ENCODE measurements around the gene CCDC24.
A peak's percentile ranks its signal among the peaks of the same experiment; 100 is the strongest.

Gene CCDC24

DNA sequence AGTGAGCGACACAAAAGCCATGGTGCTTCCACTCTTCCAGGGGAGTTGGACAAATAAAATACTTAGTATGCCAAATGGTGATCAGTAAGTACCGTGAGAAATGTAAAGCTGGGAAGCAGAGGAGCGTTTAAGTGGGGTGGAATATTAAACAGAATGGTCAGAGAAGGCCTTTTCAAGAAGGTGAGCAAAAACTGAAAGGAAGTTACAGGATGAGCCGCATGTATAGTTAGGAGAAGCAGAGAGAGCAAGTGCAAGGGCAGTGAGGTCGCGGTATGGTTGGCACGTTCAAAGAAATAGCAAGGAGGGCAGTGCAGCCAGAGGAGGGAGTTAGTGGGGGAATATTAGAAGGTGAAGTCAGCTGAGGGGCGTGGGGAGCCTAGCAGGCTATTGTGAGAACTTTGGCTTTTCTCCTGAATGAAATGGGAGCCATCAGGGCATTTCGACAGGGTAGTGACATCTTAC lies 17.4 kb upstream of the CCDC24 start:
- peak overlapping the region; percentile 96 for H3K27ac ChIP-seq
- TF ChIP-seq, protein P1, sequence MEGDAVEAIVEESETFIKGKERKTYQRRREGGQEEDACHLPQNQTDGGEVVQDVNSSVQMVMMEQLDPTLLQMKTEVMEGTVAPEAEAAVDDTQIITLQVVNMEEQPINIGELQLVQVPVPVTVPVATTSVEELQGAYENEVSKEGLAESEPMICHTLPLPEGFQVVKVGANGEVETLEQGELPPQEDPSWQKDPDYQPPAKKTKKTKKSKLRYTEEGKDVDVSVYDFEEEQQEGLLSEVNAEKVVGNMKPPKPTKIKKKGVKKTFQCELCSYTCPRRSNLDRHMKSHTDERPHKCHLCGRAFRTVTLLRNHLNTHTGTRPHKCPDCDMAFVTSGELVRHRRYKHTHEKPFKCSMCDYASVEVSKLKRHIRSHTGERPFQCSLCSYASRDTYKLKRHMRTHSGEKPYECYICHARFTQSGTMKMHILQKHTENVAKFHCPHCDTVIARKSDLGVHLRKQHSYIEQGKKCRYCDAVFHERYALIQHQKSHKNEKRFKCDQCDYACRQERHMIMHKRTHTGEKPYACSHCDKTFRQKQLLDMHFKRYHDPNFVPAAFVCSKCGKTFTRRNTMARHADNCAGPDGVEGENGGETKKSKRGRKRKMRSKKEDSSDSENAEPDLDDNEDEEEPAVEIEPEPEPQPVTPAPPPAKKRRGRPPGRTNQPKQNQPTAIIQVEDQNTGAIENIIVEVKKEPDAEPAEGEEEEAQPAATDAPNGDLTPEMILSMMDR (conservative IDR thresholded peaks at IDR 0.05) = no peak
- no peak for TF ChIP-seq ZFX (IDR thresholded peaks at IDR 0.05)

- H3K27ac ChIP-seq = peak within 1 kb of the TSS; percentile 96
- peak; percentile 69; the same call in 1 of the 2 replicates for TF ChIP-seq ZFX (IDR thresholded peaks at IDR 0.05)
- TF ChIP-seq, protein P1 (conservative IDR thresholded peaks at IDR 0.05) = no peak; the same call in 1 of the 2 replicates
Measured at GRCh38 chr1:43974443-43975248, 16.8 kb upstream of the CCDC24 start, which contains the start of gene ATP6V0B. ATP6V0B (plus strand) TSS chr1:43974960; CDS start chr1:43975041, 81 bp downstream.

GRCh38 chr1:43975249-43975961 lies 16.0 kb upstream of the CCDC24 start:
- peak overlapping the region; percentile 96 for H3K27ac ChIP-seq
- TF ChIP-seq, protein P1 (conservative IDR thresholded peaks at IDR 0.05) = no peak
- no peak for TF ChIP-seq ZFX (IDR thresholded peaks at IDR 0.05)

GRCh38 chr1:43976045-43976444 lies 15.4 kb upstream of the CCDC24 start:
- no peak for TF ChIP-seq ZFX (IDR thresholded peaks at IDR 0.05)
- TF ChIP-seq, protein P1 (conservative IDR thresholded peaks at IDR 0.05) = no peak
- H3K27ac ChIP-seq = peak overlapping the region; percentile 96

DNA sequence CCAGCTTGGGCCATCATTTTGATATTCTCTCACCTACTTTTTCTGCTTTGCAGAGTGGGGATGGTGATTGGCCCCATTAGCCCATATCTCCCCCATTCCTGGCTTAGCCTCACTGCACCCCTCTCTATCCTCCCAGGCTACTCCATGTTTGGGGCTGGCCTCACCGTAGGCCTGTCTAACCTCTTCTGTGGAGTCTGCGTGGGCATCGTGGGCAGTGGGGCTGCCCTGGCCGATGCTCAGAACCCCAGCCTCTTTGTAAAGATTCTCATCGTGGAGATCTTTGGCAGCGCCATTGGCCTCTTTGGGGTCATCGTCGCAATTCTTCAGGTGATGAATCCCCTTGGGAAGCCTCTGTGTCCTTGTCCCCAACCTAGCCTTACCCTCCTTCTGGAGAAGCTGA lies 14.5 kb upstream of the CCDC24 start:
- no peak for TF ChIP-seq ZFX (IDR thresholded peaks at IDR 0.05)
- TF ChIP-seq, protein P1 (conservative IDR thresholded peaks at IDR 0.05) = no peak
- H3K27ac ChIP-seq = no peak overlapping the region

- peak overlapping the region; percentile 76 for H3K27ac ChIP-seq
- TF ChIP-seq, protein P1 (conservative IDR thresholded peaks at IDR 0.05) = no peak
- TF ChIP-seq ZFX (IDR thresholded peaks at IDR 0.05) = no peak
Measured at GRCh38 chr1:43977376-43978263, 13.8 kb upstream of the CCDC24 start.
